Effector CD8-positive, alpha-beta T cell (primary cell): ENCODE measurements around the gene UPF2.

ENCODE experiments used
- DNase-seq: peaks from one replicate; lab custom pipeline; 2025; lab: John Stamatoyannopoulos, UW

UPF2 gene

GRCh38 chr10:11958956-11959355, 83.7 kb downstream of the UPF2 start:
- no peak for DNase-seq

DNA sequence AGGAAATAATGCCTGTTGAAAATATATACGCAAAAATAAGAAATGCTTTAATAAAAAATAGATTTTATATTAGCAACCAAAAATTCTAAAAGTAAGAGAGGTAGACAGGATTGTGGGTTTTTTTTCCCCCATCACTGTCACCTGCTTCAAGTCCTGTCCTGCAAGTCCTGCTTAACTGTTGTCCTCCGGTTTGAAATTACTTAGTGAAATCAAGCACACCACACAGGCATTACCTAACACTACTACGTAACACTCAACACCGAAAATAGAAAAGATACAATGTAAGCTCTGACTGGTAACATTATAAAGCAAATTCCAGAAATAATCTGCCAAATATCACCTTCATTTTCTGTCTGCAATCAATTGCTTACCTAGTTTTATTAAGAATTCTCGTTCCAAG, 90.9 kb downstream of the UPF2 start:
- DNase-seq = no peak

- DNase-seq = no peak
Observed at GRCh38 chr10:11950325-11951018, 92.1 kb downstream of the UPF2 start.

GRCh38 chr10:11949152-11949551, 93.5 kb downstream of the UPF2 start:
- no peak for DNase-seq

DNA sequence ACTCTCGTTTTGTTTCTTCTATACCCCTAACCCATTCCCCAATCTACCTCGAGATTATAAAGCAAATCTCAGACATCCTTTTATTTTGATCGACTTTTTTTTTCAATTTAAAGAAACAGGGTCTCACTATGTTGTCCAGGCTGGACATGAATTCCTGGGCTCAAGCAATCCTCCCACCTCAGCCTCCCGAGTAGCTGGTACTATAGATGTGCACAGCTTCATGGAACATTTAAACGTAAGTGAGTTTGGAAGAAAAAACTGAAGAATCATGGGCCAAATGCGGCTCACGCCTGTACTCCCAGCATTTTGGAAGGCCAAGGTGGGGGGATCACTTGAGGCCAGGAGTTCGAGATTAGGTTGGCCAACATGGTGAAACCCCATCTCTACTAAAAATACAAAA, 96.0 kb downstream of the UPF2 start:
- no peak for DNase-seq

DNA sequence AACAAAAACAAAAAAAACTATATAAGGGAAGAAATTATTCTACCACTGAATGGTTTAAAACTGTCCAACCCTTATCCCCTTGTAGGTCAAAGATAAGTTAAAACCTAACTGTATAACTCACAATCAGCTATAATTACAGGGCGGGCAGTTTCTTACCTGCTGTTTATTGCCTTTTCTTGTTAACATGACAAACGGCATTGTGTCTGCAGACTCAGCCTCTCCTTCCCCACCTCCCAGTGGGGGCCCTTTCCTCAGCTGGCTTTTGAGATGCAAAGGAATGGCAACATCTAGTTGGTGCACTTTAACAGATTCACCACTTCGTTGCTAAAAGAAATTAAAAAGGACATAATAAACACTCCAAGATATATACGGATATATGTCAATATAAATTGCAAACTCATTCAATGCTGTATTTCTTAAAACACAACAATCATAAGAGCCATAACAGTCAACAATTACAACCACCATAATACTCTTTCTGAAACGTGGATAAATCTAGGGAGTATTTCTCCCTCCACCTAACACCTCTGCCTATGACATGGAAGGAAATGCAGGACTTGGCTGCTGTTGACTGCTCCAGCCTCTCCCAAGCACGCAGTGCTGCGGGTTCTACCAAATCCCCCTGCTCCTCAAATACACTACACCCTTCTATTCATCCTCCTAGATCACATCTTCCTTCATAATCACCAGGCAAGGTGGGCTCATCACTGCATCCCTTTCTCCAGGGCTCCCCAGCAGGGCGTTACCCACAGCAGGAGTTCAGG, 106.0 kb downstream of the UPF2 start:
- no peak for DNase-seq

GRCh38 chr10:11934262-11934661, 108.3 kb downstream of the UPF2 start:
- no peak for DNase-seq

DNA sequence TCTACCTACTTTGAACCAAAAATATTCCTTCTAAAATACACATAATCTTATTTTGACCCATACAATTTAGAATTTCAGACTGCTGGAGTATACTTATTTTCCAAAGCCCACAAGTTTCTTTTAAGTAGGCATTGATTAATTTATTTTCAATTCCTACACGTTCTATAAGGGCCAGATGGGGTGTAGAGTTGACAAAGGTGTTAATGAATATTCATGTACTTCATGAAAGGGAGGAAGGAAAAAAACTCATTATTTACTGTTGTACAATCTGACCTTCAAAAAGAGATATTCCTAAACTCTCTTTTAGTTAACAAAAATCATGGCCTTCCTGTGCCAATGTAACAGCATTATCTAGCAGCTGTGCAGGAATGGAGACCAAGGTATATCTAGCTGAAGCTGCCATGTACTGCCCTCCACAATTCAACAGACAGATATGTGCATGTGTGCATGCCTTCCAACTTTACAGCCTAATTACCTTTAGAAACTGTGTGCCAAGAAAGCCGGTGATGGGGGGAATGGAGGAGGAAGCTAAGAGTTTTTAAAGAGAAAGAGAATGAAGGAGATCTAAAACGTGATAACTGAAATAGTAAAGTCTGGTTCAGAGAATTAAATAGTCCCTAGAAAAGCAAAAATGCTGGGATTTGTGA, 108.9 kb downstream of the UPF2 start:
- no peak for DNase-seq

DNA sequence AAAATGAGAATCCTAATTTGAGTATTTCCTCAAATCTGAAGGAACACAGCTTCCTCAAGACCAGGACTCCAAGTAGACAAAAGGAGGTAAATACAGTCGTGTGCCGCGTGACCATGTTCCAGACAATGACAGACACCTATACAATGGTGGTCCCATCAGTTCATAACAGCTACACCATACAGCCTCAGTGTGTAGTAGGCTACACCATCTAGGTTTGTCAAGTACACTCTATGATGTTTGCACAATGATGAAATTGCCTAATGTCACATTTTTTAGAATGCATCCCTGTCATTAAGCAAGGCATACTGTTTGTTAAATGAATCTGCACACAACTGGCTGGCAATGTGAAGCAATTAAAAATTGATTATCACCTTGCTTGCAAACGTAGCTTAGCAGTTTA, 111.6 kb downstream of the UPF2 start:
- DNase-seq = no peak

GRCh38 chr10:11930312-11930978, 112.2 kb downstream of the UPF2 start:
- DNase-seq = no peak

DNA sequence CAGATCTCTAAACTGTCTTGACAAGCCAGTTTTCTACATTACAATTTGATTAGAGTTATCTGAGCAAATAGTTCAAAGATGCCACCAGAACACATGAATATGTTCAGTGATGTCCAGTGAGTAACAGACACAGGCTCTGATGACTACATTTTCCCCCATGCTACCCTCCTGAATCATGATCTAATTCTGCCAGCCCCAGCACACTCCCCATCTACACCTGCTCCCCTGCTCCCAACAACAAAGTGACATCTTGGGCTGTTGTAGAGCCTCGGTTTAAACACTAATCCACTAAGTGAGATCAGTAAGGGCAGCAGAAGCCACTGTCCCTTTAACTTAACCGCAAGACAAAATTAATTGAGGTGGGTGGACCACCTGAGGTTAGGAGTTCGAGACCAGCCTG, 114.9 kb downstream of the UPF2 start:
- no peak for DNase-seq

DNA sequence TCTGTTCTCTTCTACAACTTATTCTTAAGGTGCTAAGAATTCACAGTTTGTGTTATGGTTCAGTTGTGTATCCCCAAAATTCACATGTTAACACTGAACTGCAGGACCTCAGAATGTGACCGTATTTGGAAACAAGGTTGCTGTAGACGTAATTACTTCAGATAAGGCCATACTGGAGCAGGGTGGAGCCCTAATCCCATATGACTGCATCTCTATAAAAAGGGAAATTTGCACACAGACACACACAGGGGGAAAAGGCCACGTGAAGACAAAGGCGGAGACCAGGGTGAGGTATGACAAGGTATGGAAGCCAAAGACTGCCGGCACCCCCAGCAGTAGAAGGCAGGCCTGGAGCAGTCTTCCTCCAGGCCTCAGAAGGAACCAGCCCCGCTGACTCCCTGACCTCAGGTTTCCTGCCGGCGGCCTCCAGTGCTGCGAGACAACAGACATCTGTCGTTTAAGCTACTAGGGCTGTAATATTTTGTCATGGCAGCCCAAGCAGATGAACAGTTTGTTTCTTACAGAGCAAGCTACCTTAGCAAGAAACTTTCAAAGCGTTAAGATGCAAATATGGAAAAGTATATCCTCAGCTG, 120.7 kb downstream of the UPF2 start:
- no peak for DNase-seq

- DNase-seq = no peak
Observed at GRCh38 chr10:11919271-11919670, 123.3 kb downstream of the UPF2 start.

DNA sequence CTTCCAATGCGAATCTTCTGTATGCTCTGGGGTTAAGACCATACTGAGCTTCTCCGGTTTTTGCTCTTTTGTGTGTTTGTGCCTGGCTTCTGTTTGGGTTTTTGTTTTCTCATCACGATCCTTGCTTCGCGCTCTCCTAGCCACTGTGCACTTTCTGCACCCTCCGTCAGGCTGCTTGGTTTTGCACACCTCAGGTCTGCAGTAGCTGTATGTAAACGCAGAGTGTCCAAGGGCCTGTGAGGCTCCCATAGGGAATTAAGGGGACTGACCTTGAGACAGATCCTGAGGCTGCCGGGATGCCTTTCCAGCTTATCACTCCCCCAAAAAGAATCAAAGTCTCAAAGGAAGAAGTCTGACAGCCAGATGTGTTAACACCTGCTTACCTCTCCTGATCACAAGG, 124.2 kb downstream of the UPF2 start:
- DNase-seq = no peak

DNA sequence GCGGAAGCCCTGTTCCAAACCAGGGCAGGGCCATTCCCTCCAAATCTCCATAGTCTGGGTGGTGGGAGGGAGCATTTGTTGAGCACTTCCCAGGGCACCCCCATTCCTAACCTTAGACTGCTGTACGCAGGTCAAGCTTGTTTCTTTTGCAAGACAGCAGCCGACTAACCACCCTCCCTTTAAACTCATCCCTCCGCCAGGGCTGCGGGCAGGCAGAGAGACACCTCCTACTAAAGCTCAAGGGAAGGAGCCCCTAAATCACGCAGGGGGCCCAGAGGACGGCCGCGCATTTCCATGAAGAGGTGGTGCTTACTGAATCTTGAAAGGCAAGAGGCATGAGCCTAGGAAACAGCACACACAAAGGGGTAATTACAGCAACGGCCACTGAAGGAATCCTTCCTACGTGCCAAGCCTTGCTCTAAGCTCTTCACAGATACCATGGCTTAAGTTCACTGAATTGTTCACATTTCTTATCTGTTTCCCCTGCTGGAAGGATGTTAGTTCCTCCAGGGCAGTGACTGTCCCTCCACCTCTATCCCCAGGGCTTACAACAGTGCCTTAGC, 129.4 kb downstream of the UPF2 start:
- DNase-seq = no peak

- no peak for DNase-seq
Observed at GRCh38 chr10:11910102-11910501, 132.5 kb downstream of the UPF2 start.

DNA sequence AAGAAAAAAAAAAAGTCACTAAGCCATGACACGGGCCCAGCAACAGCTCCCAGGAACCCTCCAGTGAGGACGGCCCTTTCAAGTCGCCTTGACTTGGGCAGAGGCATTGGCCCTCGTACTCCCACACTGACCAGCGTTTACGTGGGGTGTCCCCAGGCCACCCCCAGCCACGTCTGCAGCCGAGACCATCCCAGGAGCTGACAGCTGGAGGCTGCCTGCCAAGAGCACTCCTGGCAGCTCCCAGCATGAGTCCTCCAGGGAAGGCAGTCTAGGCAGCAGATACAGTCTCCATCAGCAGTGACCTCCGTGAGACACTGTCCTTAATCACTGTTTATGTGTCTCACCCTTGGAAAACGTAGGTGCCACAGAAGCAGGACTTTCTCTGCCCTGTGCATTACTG, 133.0 kb downstream of the UPF2 start:
- no peak for DNase-seq

- no peak for DNase-seq
Observed at GRCh38 chr10:11908991-11909390, 133.6 kb downstream of the UPF2 start.

- no peak for DNase-seq
Observed at GRCh38 chr10:11908536-11908935, 134.1 kb downstream of the UPF2 start.

- no peak for DNase-seq
Observed at GRCh38 chr10:11907914-11908313, 134.7 kb downstream of the UPF2 start.

DNA sequence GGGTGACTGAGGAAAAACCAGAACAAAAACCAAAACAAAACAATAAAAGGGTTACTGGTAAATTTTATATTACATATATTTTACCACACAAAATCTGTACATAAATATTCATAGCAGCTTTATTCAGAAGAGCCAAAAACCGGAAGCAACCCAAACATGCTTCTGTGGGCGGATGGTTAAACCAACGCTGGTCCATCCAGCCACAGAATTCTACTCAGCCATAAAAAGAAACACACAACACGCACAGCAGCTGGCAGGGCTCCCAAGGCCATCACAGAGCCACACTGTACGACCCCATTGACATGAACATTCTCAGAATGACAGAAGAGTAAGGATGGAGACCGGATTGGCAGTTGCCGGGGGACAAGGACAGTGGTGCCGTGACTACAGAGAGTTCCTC, 135.9 kb downstream of the UPF2 start:
- DNase-seq = no peak

GRCh38 chr10:11902646-11903045, 140.0 kb downstream of the UPF2 start:
- no peak for DNase-seq
